Body of pancreas (tissue), 4 donors: ENCODE measurements around the gene MRPS27.

Source experiments
- POLR2A ChIP-seq, 3 donors: fragments of 450-650 bp; IDR thresholded peaks; one replicate each; pipeline ENCODE4 v1.6.1; 2016; ENCODE audit warnings: antibody characterized with exemption in 3 of 3, mild to moderate bottlenecking in 2 of 3
- TF ChIP-seq, protein P1 (sequence below), 7 experiments: fragments of 450-650 bp in 4 of 7; fragments of 200-600 bp in 3 of 7; sonication (generic) in 3 of 7; IDR thresholded peaks; one replicate each; pipeline ENCODE4 v1.5.1; 2016 to 2019; ENCODE audit warnings: antibody characterized with exemption in 7 of 7

DNA sequence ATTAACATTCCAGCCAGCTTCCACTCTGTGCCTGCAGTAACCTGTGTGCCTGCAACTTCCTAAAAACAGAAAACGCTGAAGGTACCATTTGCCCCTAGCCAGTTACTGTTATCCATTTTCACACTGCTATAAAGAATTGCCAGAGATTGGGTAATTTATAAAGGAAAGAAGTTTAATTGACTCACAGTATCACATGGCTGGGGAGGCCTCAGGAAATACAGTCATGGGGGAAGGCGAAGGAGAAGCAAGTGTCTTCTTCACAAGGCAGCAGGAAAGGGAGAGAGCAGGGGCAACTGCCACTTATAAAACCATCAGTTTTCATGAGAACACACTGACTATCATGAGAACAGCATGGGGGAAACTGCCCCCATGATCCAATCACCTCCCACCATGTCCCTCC is 31.3 kb upstream of the MRPS27 start:
- TF ChIP-seq, protein P1, sequence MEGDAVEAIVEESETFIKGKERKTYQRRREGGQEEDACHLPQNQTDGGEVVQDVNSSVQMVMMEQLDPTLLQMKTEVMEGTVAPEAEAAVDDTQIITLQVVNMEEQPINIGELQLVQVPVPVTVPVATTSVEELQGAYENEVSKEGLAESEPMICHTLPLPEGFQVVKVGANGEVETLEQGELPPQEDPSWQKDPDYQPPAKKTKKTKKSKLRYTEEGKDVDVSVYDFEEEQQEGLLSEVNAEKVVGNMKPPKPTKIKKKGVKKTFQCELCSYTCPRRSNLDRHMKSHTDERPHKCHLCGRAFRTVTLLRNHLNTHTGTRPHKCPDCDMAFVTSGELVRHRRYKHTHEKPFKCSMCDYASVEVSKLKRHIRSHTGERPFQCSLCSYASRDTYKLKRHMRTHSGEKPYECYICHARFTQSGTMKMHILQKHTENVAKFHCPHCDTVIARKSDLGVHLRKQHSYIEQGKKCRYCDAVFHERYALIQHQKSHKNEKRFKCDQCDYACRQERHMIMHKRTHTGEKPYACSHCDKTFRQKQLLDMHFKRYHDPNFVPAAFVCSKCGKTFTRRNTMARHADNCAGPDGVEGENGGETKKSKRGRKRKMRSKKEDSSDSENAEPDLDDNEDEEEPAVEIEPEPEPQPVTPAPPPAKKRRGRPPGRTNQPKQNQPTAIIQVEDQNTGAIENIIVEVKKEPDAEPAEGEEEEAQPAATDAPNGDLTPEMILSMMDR (IDR thresholded peaks at IDR 0.05) = no peak
- TF ChIP-seq POLR2A (IDR thresholded peaks at IDR 0.05) = no peak
